SK-N-MC (cell line): Measurements from ENCODE around the gene ITSN1.

Experiments used
- EZH2 ChIP-seq: fragments of 200-600 bp; sonication (generic); IDR thresholded peaks from one replicate; pipeline ENCODE4 v1.6.1; 2017; ENCODE audit warnings: antibody characterized with exemption
- POLR2AphosphoS5 ChIP-seq: IDR thresholded peaks from 2 replicates; pipeline ENCODE4 v1.6.1; 2012; ENCODE audit warnings: mild to moderate bottlenecking, low read depth, low read length, borderline replicate concordance

- TF ChIP-seq EZH2 (no peak), POLR2AphosphoS5 (no peak)
These were observed 155.3 kb downstream of the ITSN1 start for GRCh38 chr21:33797565-33797964.
